Skeletal muscle cell (primary cell): ENCODE data around the gene RPL27A.

ENCODE experiments used
- DNase-seq: peaks from one replicate; pipeline ENCODE4 v3.0.0-alpha.2; 2010; ENCODE audit warnings: low read depth
- H3K4me3 ChIP-seq: 2 replicates; pipeline ENCODE4 v1.5.1; 2011; ENCODE audit warnings: low read depth, mild to moderate bottlenecking, control low read depth, low read length, moderate library complexity

Gene RPL27A

DNA sequence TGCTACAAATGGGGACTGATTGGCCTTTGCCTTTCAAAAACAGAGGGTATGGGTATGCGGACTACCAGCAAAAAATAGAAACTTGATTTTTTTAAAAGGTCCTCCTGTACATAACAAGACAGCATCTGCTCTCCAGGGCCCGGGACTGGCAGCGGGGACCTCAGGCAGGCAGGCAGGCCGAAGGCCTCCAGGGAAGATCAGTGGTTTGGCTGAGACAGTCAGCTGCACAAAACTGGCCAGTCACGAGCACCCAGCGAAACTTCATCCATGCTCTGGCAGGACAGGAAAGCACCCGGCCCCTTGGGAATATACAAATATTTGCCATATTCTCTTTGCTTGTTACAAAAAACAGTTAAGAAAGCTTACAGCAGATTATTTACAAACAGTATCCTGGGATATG is 11.0 kb downstream of the RPL27A start:
- H3K4me3 ChIP-seq = no peak overlapping the region
- DNase-seq = no peak

DNA sequence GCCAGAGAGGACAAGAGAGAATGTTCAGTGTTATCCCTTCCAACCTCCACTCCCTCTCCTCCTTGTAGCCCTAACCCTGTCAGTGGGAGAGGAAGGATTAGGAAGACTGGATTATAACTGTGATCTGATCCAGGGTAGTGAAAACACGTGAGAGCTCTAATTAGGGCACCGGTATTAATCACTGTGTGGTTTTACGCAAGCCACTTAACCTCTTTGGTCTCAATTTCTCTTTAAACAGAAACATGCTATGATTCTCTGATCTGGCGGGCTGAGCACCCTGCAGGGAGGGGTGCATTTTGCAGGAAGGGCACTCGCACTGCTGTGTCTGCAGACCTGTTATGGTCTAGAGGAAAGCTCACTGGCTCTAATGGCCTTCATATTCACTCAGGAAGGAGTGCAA is 11.5 kb downstream of the RPL27A start:
- no peak overlapping the region for H3K4me3 ChIP-seq
- DNase-seq = no peak

DNA sequence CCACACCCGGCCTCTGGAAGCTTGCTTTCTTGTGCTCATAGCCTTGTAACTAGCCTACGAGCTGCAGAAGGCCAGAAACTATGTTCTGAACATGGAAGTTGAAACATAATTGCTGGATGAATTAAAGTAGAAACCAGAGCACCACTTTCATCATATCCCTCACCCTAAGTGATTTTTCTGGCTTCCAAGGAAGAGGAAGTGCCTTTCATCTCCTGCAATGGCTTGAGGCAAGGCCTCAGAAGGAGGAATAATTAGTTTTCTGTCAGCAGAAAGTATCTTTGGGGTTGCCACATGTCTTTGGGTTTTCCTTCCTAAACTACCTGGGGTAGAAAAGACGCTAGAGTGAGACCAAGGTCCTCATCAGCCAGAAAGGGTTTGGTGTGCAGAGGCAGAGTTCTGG is 14.5 kb downstream of the RPL27A start:
- no peak overlapping the region for H3K4me3 ChIP-seq

DNA sequence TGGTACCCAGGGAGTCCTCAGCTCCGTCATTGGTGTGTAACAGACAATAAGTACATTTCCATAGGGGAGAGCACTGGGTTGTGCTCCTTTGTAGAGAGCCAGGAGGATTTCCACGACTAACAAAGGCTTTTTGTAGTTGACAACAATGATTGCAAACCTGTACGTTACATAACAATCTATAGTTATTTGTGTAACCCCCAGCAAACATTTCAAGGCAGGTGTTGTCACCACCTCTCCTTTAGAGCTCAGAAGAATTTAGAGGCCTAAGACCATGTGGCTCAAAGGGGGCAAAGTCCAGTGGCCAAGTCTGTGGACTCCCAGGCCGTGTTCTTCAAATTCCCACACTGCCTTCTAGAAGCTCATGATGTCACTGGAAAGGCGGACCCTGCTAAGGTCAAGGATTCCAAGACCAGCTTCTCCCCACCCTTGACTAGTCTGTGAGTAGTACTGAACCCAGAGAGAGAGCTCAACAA is 15.8 kb downstream of the RPL27A start:
- H3K4me3 ChIP-seq = no peak overlapping the region

More for the DNA sequence above, 14.5 kb downstream of the RPL27A start:
- DNase-seq = no peak

DNA sequence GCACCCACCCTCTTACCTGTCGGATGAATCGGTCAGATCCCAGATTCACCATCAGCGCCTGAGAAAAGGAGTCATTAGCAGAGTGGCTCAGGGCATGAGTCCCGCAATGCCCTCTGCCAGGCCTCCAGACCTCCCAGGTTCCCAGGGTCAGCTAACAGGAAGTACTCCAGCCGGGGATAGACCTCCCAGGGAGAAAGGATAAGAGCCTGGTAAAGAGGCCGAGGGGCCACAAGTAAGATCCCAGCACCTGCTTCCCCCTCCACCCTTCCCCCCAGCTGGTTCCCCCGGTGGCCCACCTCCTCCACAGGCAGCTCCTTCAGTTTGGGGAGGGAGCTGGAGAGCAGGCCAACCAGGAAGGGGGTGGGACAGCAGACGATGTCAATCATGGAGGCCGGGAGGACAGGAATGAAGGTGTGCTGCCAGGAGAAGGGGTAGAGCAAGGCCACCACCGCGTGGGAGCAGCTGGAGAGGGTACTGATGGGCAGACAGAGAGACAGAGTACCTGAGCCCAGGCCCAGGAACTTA is 16.4 kb downstream of the RPL27A start:
- no peak overlapping the region for H3K4me3 ChIP-seq
- no peak for DNase-seq

More for the DNA sequence above, 15.8 kb downstream of the RPL27A start:
- DNase-seq = no peak

DNA sequence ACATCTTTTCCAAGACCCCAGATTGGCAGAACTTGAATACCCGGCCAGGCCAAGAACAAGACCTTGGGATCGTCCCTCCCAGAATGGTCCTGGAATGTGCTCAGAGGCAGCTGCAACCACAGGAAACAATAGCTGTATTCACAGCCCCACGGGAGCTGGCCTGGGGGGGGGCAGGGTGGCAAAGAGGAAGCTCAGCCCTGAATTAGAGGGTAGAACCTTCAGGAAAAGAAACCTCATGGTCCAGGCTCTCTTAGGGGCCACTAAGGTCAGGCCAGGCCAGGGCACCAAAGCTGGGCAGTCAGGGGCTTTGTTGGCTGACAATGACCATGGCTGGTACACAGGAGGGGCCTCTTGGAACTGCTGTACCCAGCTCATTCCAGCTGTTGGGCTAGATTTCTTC is 17.3 kb downstream of the RPL27A start:
- no peak overlapping the region for H3K4me3 ChIP-seq

DNA sequence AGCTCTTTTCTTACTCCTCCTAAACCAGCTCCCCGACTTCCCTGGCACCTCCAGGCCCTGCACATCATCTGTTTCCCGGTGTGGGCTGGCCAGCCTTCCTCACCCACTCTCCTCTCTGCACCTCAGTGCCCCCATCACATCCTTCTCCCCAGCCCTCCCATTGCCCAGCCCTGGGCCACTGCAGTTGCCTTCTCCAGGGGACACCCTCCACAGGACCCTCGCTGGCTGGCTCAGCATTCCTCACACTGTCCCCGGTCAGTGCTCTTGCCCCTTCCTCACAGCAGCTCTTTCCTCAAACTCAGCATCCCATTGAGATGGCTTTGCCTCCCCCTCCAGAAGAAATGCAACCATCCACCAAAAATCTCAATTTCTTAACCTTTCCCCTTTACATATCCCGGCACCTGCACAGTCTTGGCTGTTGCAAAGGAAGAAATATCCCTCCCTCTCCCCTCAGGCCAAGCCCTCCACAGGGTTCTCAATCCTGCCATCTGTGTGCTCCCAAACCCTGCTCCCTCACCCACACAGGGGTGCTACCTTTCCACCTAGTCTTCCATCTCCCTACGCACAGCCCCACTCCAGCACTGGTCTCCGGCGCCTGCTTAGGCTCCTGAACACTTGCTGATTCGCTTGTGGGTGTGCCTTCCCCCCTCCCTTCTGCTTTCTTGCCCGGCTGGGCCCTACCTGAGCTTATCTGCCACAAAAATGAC is 19.5 kb downstream of the RPL27A start:
- DNase-seq = no peak
- H3K4me3 ChIP-seq = no peak overlapping the region

More for the DNA sequence above, 17.3 kb downstream of the RPL27A start:
- DNase-seq = no peak

DNA sequence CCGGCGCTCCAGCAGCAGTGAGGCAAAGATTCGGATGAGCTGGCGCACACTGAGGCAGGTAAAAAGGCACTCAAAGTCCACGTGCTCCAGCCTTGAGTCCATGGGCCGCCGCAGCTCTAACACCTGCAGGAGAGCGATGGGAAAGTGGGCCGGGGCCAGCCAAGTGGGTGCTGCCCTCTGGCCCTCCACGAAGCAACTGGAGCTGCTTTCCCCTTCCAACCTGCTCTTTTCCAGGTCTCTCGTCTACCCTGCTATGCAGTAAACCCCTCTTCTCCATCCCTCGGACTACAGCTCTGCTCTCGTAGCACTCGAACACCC is 20.0 kb downstream of the RPL27A start:
- no peak overlapping the region for H3K4me3 ChIP-seq
- DNase-seq = no peak

DNA sequence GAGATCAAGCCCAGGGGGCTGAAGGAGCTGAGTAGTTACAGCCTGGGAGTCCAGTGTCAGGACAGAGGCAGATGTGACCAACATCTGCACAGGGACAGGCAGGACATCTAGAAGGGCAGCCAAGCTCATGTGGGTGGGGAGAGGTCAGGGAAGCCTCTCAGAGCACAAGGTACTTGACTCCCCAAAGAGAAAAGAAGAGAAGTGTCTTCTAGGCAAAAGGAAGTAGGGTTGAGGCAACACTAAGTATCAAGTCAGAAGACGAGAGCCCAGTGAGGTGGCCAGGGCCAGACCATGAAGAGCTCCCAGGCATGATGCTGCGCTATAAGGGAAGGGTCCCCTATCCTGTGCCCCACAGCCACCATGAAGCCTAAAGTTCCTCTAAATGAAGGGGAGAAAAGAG is 21.5 kb downstream of the RPL27A start:
- H3K4me3 ChIP-seq = no peak overlapping the region
- no peak for DNase-seq

DNA sequence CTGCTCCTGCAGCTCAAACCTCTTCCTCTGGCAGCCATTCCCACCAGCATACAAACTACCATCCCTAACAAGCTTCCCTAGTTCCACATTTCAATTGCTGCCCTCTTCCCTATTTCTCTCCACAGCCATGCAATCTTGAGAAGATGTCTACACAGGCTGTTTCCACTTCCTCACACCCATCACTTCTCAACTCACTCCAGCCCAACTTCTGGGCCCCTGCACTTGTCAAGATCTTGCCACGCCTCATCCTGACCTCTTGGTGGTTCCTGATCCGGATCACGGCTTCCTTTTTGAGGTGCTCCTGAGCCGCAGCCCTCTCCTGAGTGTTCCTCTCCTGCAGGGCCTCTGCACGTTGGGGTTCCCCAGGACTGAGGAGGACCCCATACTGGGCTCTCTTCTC is 22.6 kb downstream of the RPL27A start:
- DNase-seq = no peak
- H3K4me3 ChIP-seq = no peak overlapping the region

DNA sequence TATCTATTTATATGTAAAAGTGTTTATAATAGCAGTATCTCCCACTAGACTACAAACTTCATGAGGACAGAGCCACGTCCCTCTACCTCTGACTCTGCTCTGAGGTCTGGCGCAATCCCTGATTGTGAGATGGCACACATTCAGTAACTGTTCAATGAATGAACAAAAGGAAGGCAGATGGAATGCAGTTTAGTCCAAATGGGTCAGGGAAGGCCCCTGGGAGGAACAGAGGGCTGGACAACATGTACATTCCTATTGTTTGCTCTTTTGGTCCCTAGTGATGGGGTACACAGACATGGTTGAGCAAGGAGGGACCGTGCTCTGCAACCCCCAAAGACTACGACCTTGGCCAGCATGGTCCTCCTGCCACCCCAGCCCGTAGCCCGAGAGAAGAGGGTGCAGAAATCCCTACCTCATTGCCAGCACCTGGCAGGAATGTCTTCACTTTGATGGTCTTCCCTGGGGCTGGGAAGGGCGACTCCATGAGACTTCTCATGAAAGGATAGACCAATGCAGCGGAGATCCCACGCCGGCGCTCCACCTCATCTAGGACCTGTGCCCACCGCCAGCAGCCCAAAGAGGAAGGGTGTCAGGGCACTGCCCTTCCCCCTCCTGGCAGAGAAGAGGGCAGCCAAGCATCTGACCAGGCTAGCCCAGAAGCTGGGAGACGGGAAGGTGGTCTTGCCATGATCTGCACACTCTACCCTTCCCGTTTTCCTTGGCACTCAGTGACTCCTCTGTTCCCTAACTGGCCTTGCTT is 24.3 kb downstream of the RPL27A start:
- H3K4me3 ChIP-seq = no peak overlapping the region

DNA sequence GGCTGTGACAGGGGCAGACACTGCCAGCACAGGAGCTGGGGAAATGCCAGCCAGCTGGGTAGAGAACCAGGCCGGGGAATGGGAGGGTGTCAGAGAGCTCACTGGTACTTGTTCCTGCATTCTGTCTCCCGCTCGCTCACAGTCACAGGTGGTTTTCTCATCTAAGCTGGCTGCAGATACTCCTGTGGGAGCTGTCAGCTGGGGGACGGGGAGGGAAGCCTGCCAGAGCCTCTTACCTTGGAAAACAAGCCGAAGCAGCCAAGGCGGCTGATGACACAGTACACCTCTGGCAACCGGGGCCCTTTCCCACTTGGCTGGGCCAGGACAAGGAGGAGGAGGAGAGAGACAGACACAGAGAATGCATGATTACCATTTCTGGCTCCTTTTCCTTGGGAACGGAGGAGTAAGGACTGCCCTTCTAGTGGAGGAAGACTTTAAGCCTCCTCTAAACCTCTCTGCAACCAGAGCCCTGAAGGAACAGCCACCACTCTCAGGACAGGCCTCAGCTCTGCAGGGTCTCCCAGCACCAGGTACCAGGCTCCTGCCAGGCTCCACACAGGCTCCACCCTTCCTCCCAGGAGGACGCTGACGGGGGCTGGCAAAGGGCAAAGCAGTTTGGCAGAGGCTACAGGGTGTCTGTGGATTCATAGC is 25.1 kb downstream of the RPL27A start:
- DNase-seq = no peak
- H3K4me3 ChIP-seq = no peak overlapping the region

More for the DNA sequence above, 24.3 kb downstream of the RPL27A start:
- DNase-seq = no peak

DNA sequence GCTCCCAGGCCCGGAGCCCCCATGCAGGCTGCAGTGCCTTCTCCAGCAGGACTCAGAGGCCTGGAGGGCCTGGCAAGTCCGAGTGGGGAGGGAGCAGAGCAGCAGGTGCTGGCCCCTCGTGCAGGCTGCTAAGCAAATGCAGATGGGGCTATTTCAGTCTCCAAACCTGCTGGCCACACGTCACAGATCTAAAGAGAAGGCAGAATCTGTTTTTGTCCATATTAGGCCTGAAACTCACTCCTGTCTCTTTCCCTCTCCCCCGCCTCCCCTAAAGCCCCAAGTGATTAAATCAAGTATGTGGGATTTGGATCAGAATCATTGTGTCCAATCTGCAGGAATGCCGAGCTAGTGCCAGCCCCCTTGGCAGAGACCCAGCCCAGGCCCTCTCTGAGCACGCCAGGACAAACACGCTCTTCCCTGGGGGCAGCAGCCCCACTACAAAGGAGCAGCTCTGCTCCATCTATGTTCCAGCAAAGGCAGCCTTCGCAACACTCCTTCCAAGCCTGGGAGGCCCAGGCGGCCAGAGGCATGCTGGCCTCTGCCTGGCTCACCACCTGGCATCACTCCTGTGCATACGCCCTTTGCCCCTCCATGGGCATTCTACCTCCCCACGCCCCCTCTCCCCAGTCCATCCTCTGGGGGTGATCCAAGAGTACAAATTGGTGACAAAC is 26.5 kb downstream of the RPL27A start:
- H3K4me3 ChIP-seq = no peak overlapping the region
- DNase-seq = peak; percentile 89

DNA sequence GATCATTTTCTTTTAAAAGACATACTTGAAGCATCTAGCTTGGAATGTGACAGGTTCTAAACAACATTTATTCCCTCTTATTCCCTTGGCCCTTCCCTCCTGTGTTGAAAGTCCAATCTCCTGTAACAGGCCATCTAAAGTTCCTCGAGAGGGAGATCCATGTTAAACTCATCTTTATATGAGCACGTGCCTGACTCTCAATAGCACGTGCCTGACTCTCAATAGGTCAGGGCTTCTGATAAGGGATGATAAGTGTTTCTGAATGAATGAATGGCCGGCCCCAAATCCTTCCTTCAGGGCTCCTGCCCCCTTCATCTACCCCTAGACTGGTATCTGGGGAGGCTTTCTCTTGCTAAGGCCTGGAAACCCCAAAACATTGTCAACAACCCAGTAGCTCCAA is 27.2 kb downstream of the RPL27A start:
- no peak for DNase-seq
- H3K4me3 ChIP-seq = no peak overlapping the region

DNA sequence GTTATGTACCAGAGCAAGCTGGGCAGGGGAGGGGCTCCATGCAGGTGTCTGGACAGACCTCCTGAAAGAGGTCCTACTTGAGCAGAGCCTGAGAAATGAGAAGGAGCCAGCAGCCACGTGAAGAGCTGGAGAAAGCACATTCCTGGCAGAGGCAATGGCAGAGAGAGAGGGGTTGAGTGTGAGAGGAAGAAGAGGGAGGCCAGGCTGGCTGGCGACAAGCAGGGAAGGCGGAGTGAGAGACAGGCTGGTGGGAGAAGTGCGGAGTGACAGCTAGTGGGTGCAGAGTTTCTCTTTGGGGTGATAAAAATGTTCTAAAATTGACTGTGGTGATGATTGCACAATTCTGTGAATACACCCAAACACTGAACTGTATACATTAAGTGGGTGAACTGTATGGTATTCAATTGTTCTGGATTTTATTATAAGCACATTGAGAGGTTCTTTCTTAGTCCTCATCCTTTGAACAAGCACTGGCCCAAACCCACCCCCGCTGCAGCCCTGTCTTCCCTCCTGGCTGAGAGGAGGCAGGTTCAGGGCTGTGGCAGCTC is 29.4 kb downstream of the RPL27A start:
- H3K4me3 ChIP-seq = no peak overlapping the region
- DNase-seq = no peak

DNA sequence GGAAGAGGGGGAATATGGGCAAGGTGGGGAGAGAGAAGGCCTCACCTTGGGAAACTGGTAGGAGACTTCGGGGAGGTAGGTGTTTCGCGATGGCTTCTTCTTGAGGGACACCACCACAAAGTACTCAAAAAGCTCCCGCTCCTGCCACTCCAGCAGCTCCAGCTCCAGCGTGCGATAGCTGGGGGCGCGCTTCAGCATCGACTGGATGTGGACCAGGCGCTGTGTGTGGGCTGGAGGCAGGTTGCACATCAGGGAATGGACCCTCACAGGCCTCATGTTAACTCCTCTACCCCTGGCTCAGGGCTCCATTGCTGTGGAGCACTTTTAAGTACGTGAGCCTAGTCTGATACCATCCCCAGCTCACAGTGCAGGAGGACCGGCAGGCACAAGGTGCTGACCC is 29.9 kb downstream of the RPL27A start:
- H3K4me3 ChIP-seq = no peak overlapping the region
- no peak for DNase-seq

DNA sequence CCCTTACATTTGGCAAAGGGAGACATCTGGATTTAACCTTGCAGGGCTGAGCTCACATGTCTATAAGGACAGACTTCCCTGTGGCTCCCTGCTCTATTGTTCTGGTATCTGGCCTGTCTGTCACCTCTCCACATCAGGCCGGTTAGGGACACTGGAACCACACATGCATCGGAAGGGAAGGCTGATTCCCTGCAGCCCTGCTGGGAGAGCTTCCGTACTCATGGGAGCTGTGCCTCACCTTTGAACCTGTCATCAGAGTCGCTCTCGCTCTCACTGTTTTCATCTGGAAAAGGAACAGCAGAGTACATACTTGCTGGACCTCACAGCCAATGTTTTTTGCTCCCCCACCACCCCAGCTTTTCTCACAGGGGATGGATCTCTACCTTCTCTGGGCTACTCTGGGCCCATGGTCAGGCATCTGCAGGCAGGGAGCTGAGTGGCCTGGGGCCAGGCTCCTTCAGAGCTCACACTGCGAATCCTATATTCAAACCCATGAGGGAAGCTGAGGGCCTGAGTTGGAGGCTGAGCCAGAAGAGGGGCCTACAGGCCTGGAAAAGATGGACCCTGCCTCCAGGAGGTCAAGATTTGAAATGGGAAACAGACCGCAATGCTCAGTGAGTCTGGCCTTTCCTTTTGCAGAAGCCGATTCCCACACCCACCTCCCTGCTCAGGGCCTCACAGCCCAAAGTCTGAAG is 31.3 kb downstream of the RPL27A start:
- H3K4me3 ChIP-seq = no peak overlapping the region
- DNase-seq = no peak

DNA sequence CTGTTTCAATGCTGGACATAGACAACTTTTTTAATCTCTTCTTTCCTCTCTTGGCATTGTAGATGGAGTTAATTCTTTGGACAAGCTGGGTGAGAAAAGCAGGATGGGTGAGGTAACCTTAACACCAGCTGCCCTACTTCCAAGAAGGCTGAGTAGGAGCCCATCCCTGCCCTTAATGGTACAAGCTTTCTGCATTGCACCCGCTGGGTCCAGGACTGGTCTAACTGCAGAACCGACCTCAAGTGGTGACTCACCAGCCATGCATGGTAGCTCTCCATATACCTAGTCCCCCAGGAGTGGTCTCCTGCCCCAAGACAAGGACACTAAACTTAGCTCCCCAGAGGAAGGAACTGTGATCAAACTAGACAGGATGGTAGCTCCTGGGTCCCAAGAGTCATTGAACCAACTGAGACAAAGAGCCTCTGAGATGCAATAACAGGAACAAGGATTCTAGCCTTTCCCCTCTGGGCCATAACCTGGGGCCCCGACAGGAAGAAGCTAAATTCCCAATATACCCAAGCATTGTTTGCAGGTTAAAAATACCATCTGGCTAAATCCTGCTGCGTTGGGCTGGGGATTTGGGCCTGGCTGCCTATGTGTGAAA is 32.1 kb downstream of the RPL27A start:
- no peak for DNase-seq
- no peak overlapping the region for H3K4me3 ChIP-seq

DNA sequence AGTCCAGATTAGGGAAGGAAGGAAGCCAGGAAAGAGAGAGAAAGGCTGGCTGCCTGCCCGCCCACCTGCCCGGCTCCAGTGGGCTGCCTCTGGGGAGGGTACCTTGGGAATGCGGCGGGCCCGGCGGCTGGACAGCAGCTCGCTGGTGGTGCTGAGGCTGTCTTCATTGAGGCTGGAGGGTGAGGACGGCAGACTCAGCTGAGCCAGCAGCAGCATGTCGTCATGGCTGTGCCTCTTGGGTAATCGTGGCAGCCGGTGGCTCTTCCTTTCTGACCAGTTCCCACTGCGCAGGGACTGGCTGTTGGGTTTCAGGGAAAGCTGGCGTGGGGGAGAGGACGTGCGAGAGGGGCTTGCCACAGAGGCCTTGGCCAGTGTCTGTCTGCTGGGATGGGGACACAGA is 32.9 kb downstream of the RPL27A start:
- no peak for DNase-seq
- no peak overlapping the region for H3K4me3 ChIP-seq
